ENCODE results near the gene JOSD1. TPM values are rescaled to one million over a fixed set of nuclear protein-coding genes. Genes with fewer than 3 reads are reported as not detected.

JOSD1 gene
- 53.8 TPM for total RNA-seq
- long read RNA-seq, transcript JOSD1-207 (2 exons, 467 nt): major isoform, 123 of 159 reads
- long read RNA-seq, partial matches to known transcripts: 2 of 159 reads
- long read RNA-seq, other reads (novel, unspliced or antisense): 33 of 159 reads

DNA sequence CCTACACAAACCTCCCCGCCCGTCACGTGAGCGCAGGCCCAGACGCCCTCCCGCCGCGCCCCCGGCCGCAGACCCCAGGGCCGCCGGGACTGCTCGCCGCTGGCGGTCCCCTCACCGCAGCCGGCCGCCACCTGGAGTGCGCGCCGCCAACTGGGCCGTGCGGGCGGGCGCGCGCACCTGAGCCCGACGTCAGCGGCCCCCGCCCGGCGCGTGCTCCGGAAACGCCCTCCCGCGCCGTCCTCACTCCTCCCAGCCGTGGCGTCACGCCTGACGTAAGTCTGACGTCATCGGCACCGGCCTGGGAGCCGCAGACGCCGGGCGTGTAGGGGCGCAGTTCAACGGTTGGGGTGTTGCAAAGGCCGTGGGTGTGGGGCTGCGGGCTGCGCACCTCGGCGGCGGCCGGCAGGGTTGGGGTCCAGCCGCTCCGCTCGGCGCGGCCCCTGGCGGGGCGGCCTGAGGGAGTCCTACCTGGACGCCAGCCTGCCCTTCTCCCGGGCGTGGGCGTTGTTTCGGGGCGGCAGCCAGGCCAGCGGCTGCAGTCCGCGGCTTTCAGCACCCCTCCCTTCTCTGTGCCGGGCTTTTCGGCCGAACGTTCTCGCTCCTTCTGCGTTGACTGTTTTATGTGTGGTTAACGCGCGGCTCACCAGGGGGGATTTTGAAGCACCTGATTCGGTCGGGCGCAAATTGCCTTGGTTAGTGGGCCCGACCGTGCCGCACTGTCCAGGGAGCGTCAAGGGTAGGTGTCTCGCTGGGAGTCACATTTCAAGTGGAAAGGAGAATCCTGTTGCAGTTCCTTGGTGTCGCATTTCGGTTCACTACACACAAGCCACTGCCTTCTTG lies at the start of gene JOSD1:
TSS of gene JOSD1 (minus strand) at position 155 of the 840 bp plus-strand sequence. CDS start 956 bp downstream, outside the sequence.
- peak; percentile 100 for DNase-seq (ENCODE audit: low spot score)

DNA sequence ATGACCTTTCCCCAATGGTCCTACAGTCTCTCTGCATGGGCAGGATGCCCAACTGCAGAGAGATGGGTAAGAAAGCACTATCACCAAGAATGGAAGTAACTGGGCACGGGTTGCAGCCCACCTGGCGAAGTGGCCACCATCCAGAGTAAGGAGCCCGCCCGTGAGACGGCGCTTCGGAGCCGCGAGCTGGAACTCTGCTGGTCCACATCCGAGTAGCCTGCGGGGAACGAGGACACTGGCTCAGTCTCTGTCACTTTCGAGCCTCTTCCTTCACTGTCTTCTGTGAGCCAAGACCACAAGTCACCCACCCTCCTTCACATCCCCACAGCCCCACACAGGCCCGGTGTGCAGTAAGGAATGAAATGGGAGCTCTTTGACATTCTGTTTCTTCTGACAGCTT lies 49.4 kb upstream of the JOSD1 start:
- no peak for DNase-seq (ENCODE audit: low spot score)

DNA sequence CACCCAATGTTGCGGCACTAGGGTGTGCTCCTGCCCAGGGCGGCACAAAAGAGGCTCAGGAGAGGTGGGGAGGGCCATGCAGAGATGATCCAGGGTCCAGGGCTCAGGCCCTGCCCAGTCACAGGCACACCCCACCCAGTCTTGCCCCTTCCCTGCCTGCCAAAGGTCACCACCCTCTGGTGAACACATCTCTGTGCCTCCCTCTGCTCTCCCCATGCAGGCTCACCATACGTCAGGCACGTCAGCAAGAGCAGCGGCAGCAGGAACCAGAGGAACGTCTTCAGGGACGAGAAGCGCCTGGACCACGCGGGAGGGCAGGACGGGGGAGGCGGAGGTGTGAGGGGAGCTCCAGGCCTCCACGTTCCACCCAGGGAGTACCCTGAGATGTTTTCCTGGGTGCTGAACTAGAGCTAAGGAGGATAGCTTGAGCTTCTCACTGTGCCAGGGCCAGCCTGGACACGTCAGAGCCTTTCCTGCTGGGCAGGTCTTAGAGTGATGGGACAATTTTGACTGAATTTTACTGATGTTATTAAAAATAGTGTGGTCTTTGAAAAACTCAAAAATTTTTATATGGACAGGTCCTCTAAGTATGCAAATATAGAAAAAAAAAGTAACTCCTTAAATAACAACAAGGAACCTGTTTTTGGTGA lies 47.9 kb upstream of the JOSD1 start:
- no peak for DNase-seq (ENCODE audit: low spot score)

DNA sequence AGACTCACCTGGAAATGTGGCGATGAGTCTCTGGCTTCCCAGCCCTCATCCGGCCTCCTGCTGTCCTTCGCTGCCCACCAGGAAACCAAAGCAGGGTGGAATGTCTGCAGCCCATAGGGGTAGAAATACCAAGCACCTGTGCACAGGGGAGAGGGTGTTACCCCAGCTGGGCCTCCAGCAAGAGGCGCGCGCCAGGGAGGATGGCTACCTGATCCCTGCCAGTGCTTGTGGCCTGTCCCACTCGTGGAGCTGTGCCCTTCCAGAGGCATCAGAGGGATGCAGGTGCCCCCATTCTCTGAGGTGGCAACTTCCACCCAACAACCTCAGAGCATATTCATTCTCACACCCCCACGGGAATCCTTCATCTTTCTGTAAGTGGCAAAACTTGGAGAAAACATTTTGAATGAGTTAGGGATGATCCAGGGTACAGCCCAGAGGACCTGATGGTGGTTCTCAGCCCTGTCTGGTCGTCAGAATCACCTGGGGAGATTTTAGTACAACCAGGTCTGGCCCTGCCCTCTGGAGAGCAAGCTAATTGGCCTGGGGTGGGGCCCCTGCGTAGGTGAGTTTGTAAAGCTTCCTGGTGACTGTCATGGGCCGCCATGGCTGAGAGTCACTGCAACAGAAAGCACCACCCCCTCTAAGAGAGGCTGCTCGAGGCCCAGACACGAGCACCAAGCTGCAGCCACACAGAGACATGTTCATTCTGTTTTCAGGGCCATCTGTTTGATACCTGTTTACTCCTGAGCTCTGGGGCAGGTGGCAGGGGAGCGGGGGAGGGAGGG lies 45.1 kb upstream of the JOSD1 start:
- no peak for DNase-seq (ENCODE audit: low spot score)

DNA sequence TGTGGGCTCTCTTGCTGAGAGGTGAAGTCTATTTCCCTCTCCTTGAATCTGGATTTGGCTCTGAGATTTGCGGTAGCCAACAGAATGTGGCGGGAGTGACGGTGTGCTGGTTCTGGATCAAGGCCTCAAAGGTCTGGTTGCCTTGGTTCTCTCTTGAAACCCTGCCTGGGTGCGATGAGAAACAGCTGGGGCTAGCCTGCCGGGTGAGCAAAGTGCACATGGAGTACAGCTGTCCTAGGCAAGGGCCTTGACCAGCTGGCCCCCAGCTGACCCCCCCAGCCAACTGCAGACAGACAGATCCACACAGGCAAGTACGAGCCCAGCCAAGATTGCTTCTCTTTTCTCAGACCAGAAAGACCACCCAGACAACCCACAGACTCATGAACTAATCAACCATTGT lies 44.2 kb upstream of the JOSD1 start:
- DNase-seq (ENCODE audit: low spot score): no peak

DNA sequence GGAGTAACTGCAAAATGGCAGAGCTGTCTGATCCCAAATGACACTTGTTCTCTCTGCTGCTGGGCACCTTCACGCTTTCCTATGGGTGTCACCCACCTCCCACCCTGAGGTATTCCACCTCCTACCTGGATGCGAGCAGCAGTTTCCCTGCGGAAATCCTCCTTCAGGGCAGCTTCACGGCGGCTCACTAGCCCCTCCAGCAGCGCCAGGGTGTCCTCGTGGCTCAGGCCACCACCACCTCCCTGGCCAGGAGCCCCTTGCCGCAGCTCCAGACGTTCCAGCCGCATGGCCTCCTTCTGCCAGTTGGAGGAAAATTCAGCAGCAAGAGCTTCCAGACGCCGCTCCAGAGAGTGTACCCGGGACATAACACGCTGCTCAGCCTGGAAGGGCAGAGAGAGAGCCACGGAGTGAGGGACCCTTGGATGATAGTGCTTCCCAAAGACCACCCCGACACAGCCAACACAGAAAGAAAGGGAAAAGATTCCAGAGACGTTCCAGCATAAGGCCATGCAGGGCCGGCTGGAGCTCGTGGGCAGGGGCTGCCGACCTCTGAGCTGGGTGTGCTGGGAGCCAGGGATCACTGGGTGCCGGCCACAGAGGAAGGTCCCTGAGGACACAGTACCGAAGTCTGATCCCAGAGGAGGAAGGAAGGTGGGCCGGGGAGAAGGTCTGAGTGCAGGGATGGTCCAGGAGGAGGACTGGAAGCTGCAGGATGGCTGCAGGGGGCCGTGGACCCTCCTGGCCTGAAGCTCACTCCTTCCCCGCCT lies 41.6 kb upstream of the JOSD1 start:
- no peak for DNase-seq (ENCODE audit: low spot score)

DNA sequence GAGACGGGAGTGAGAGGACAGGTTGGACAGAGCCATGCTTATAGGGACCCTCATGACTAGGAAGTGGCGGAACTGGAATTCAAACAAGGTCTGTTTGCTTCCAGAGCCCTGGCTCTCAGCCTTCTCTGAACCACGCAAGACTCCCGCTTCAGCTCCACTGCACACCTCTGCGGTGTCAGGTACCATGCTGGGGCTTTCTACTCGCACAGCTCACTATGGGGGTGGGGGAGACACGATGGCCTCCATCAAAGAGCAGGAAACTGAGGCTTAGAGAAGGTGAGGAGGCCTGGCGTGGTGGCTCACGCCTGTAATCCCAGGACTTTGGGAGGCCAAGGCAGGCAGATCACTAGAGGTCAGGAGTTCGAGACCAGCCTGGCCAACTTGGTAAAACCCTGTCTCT lies 40.8 kb upstream of the JOSD1 start:
- no peak for DNase-seq (ENCODE audit: low spot score)

DNA sequence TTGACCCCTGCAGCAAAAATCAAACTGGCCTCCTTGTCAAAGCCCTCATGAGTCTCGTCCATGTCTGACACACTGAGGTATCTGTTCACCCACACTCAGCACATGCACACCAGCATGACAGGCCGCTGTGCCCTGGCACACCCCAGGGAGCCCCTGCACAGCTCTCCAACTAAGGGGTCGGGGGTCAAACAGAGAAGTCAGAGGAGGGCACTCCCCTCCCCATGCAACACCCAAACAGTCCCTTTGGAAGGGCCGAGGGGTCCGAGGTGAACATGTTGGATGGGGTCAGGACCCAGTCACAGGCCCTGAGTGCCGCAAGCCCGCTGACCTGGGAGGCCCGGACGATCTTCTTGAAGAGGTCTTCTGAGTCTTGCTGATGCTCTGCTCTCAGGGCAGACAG lies 40.4 kb upstream of the JOSD1 start:
- DNase-seq (ENCODE audit: low spot score): no peak

DNA sequence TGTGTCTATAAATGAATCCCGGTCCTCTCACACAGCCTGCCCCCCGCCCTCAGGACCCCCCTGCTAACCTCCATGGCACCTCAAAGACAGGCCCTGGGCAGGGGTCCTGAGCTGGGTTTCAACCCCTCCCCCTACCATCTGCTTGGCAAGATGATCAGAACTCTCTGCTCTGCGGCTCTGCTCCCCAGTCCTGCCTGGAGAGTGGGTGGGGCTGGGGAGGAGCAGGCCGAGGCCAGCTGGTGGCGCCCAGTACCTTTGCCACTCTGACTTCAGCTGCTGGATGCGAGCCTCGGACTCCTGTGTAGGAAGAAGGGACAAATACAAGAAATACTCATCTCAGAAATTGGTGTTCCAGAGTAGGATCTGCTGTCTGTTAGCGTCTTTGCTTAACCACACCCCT lies 40.0 kb upstream of the JOSD1 start:
- no peak for DNase-seq (ENCODE audit: low spot score)

DNA sequence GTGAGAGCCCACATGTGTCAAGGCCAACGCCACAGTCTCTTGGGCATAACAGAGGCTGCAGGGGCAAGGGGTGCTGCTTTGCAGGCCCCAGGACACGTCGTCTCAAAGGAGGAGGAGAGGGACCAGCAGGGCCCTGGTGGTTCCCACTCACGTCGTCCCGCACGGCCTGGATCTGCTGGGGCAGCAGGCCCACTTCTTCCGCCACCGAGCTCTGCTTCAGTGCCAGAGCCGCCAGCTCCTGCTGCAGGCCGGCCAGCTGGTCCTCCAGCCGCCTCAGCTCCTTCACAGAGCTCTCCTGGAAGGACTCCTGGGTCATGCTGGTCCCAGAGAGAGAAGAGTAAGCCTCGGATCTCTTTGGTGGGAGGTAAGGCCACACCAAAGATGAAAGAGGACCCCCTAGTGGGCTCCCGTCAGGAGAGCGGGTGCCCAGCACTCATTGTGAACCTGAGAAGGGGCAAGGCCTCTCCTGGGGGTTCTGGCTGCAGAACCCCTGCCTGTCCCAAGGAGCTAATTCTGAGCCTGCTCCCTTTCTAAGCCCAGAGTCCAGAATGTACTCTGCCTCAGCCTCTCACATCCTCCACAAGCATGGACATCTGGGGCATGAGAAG lies 39.5 kb upstream of the JOSD1 start:
- no peak for DNase-seq (ENCODE audit: low spot score)

DNA sequence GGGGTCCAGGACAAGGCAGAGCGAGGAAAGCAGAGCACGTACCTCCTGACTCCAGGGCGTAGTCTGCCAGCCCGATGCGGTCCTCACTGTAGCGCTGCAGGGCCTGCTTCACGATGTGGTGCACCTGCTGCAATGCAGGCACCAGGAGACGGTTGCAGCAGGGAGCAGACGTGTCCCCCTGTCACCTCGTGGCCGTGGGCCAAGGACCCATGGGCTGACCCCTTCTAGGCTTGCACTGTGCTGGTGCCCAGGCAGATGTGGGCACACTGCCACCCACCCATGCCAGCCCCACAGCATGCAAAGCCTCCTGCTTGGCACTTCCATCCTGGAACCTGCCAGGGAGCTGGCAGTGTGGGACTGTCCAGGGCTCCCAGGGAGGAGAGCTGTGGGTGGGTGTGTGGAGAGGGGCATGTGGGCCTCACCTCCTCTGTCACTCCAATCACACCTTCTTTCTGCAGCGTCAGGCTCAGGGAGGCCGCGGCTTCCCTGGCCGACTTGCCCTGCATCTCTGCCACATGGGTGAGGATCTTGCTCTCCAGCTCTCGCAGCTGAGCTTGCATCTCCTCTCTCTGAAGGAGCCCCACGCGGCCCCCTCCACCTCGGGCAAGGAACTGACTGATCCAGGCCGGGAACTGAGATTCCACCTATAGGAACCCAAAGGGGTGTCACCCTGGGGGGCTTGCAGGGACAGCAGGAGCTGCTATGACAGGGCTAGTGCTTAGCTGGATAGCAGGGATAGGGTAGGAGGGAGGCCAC lies 38.7 kb upstream of the JOSD1 start:
- no peak for DNase-seq (ENCODE audit: low spot score)

DNA sequence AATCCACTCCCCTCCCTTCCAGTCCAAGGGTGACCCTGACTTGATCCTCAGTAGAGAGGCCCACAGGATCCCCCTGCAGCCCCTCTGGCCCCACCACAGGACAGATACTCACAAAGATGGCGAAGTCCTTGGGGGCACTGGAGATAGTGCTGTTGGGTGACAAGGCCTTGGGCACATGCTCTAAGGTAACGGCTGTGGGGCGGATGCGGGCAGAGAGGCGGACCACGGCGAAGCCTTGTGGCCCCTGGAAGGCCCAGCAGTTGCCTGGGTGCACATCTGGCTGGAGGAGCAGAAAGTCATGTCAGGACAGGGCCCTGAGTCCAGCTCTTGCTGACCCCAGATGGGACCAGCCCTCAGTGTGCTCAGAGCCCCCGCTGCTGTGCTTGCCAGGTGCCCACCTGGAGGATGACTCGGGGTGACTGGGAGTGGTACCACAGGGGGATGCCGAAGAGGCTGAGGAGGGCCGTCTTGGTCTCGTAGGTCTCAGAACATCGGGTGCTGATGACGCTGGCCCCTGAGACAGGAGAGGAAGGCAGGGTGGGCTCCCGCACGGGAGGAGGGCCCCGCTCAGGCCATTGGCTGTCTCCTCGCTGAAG lies 37.8 kb upstream of the JOSD1 start:
- no peak for DNase-seq (ENCODE audit: low spot score)

DNA sequence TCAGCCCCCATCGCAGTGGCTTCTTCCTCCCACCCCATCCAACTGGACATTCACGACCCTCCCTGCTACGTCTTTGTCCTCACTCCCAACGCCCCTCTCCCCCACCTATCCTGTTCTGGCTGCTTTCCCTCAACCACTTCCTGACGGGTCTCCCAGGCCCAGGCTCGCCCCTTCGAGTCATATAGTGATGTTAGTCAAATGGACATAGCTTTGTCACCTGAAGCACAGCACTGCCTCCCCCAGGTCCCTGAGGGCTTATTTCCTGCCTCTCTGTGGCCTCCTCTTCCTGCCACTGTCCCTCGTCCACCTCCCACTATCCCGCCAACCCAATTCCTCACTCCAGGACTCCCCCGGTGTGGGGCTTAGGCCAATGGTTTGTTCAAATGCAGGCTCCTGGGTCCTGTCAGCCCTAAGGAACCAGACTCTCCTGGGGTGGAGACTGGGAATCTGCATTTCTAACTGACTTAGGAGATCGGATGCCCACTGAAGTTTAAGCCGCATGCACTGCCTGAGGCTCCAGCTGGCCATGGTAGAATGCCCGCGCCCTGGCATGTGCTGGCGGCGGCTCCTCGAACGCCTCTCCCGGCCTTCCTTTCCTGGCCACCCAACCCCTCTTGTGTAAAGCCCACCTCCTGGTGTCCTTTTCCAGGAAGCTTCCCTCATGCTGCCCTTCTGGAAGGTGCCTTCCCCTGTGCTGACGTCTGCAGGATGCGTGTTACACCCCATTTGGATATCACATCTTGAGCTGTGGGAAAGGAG lies 36.7 kb upstream of the JOSD1 start:
- DNase-seq (ENCODE audit: low spot score): no peak

DNA sequence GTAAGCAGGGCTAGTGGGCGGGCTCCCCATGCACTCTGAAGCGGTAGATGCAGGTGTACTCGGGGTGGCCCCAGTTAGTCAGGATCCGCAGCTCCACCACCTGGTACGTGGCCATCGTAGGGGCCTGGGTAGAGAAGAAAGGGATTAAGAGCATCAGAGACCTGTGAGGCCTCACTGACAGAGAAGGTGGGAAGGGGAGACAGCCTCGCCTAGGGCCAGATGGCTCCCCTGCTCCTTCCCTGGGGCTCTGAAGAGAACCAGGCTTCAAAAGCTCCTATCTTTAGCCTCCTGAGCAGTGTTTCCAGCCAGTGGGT lies 35.5 kb upstream of the JOSD1 start:
- DNase-seq (ENCODE audit: low spot score): no peak

DNA sequence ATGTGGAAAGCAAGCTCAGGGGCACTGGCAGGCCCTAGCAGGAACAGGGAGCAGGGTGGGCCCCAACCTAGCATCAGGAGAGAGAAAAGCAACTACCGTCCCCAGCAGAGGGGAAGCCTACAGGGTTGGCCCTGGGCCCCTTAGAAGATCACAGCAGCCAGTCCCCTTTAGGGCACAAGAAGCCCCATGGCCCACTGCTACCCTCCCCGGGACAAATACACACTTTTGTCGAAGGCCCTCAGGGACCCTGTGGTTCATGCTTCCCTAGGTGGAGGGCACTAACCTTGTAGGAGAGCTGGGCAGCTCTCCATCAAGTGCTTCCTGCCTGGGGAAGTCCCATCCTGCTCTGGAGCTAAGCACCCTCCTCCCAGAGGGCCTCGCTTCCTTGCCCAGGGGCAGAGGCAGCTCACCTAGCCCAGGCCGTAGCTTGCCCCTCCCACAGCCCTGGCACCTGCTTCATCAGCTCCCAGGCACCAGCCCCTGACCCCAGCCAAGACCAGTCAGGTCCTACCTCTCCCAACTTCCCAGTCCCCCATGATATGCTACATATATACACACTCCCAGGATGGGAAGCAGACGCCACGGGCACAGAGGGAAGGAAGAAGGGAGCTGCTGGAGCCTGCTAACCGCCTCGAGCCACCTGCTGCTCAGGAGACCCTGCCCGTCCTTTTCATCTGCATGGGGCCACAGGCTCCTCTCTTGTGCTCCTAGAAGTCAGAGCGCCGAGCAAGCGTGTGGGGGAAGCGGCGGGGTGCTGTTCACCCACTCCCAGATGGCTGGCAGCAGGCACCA lies 34.9 kb upstream of the JOSD1 start:
- no peak for DNase-seq (ENCODE audit: low spot score)

DNA sequence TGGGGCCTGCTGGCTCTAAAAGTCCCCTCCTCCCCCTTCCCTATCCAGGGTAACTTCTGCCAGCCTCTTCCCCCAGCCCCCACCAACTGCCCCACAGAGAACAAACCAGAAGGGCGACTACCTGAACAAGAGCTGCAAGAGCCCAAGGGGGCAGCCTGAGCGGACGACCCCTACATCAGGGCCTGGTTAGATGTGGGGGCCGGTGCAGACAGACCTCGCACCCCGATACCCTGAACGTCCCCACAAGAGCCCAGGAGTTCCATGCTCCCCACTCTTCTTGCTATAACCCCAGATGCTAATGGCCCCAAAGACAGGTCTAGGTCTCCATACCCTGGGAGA lies 34.4 kb upstream of the JOSD1 start:
- no peak for DNase-seq (ENCODE audit: low spot score)

DNA sequence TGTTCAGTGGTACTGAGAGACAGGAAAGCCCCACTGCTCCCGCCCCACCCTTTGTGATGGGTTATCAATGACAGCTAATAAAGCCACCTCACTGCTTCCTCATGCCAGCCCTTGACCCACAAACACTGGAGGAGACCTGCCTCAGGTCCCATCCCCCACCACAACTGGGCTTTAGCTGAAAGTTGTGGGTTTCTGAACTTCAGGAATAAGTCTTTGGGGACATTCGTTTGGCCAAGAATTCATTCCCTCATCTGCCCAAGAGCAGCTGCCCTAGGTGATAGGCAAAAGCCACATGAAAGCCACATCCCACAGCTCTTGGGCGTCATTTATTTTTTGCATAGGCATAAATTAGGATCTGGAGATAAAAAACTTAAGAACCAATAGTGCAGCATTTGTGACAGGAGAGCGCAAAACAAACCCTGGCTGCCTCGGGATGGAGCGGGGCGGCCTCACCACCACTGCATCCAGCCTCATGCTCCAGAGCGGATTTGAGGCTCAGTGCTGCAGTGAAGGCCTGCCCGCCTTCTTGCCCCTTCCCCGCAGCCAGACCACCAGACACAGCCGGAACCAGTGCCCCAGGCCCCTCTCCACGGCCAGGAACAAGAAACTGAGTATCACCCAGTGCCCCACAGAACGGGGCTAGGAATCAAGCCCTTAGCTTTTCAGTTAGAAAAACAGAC lies 33.8 kb upstream of the JOSD1 start:
- no peak for DNase-seq (ENCODE audit: low spot score)
